ENCODE results near the gene JMJD1C.

JMJD1C gene

DNA sequence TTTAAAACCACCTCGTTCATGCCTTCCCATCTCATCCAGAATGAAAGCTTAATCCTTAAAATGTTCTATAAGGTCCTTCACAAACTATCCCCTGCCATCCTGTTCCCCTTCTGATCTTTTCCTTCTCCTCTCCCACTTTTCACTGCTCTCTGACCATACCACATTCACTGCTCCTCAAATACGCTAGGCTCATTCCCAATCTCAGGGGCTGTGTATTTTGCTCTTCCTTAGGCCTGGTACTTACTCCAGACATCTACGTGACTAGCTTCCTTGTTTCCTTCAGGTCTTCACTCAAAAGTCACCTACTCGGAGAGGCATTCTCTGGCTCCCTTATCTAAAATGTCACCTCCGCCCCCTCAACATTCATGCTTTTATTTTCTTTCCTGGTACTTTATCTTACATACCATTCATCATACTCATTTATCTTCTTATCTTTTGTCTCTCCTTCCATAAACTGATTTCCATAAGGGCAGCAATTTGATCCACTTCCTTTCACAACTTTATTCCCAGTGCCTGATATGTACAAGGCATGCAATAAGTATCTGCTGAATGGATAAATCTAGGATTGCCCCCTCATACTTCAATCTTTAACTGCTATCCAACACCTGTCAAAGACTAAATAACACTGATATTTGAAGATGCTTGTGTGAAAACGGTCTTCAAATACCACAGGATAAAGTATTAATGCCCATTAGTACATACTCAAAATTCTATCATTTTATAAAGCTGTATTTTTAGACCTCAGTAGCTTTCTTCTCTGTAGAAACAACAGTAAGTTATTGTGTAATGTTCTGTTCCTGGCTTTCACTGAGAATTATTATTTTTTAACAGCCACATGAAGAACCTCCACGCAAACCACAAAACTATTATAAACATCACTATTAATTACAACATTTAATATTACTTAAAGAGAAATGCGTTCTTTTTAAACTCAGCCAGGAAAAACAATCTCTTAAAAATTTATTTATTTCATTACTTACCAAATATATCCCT is 27.0 kb downstream of the JMJD1C start:
- no peak overlapping the region for H3K14ac ChIP-seq (ENCODE audit: low read length in 2 of 2)
- H2AK5ac ChIP-seq (ENCODE audit: low read length, severe bottlenecking), result no peak overlapping the region
- no peak overlapping the region for H4K91ac ChIP-seq (ENCODE audit: low read length)
- no peak overlapping the region for H2BK15ac ChIP-seq (ENCODE audit: low read depth, poor library complexity, severe bottlenecking)
- H3K9ac ChIP-seq (ENCODE audit: low read length), result no peak overlapping the region
- H3K4me2 ChIP-seq (ENCODE audit: low read length, poor library complexity, severe bottlenecking), result no peak overlapping the region
- H3K4me3 ChIP-seq (ENCODE audit: insufficient read depth in 1 of 2, low read depth in 1 of 2, low read length in 2 of 2), result no peak overlapping the region
- 86% methylated on average over 7 of the region's 8 CpGs for WGBS
- peaks cover 0 to 3% of the 10 kb centered on the region in 2 experiments for H3K36me3 ChIP-seq (ENCODE audit: control insufficient read depth in 1 of 2, insufficient read depth in 2 of 2, low read depth in 1 of 2, low read length in 2 of 2)
- no peaks in the 10 kb centered on the region for H3K27me3 ChIP-seq (ENCODE audit: control insufficient read depth in 1 of 2, insufficient read depth in 1 of 2, low read length in 2 of 2)
- H2AFZ ChIP-seq (ENCODE audit: low read depth, low read length), result no peak overlapping the region
- H3K18ac ChIP-seq (ENCODE audit: low read depth in 1 of 2, low read length in 2 of 2), result no peak overlapping the region
- H3K79me1 ChIP-seq (replicated peaks; ENCODE audit: low read length, poor library complexity, severe bottlenecking), result peaks cover 13% of the 10 kb centered on the region
- H2BK12ac ChIP-seq (ENCODE audit: low read length in 2 of 2), result peak overlapping the region in 1 of 2 experiments; percentile 56
- H4K8ac ChIP-seq (ENCODE audit: low read length), result no peak overlapping the region
- no peak overlapping the region for H3K27ac ChIP-seq (ENCODE audit: low read length, poor library complexity, severe bottlenecking)
- DNase-seq, result no peak
- no peak overlapping the region for H2BK120ac ChIP-seq (ENCODE audit: low read depth, low read length)
- H3K23ac ChIP-seq (ENCODE audit: low read length in 2 of 2), result no peak overlapping the region
- no peak overlapping the region for H3K4ac ChIP-seq (ENCODE audit: low read depth in 1 of 2, low read length in 2 of 2)
- no peaks in the 10 kb centered on the region for H3K4me1 ChIP-seq (ENCODE audit: control insufficient read depth, insufficient read depth, low read depth, low read length)
- no peaks in the 10 kb centered on the region for H3K9me3 ChIP-seq (ENCODE audit: control insufficient read depth, low read length)
- no peak overlapping the region for H2BK5ac ChIP-seq (ENCODE audit: low read depth, low read length, poor library complexity, severe bottlenecking)

DNA sequence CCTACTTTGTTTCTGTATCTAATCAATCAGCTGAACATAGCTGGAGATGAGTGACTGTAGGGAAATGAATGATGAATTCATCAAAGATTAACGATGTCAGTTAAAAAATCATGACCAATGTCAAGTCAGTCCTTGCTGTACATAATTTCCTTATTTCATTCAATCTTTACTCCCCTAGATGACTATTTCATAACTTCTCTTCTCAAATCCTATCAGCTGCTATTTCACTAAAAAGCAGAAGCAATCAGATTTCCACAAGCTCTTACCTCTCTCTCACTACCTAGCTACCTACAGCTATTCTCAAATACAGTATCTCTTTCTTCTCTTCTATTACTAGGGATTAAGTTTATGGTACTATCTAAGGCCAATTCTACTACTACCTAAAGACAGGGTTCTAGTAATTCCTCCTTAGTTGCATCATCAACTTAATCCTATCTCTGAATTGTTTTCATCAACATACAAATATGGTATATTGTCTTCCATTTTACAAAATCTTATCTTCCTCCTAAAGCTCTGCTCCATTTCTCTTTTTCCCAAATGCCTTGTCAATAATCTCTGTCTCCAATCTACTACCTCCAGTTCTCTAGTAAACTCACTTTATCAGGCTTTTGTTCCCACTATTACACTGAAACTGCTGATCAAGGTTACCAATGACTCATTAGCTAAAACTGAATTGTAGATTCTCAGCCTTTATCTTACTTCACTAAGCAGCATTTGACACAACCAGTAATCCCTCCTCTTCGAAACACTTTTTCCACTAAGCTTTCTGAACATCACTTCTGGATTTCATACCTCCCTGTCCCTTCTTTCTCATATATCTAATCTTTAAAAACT is 28.4 kb downstream of the JMJD1C start:
- Histone ChIP-seq H2BK15ac (ENCODE audit: low read depth, poor library complexity, severe bottlenecking) (no peak overlapping the region), H3K23ac (ENCODE audit: low read length in 2 of 2) (no peak overlapping the region), H3K14ac (ENCODE audit: low read length in 2 of 2) (no peak overlapping the region), H4K91ac (ENCODE audit: low read length) (no peak overlapping the region), H2AFZ (ENCODE audit: low read depth, low read length) (no peak overlapping the region), H2BK5ac (ENCODE audit: low read depth, low read length, poor library complexity, severe bottlenecking) (no peak overlapping the region), H3K79me1 (replicated peaks; ENCODE audit: low read length, poor library complexity, severe bottlenecking) (peaks cover 8% of the 10 kb centered on the region), H3K4ac (ENCODE audit: low read depth in 1 of 2, low read length in 2 of 2) (no peak overlapping the region), H3K9me3 (ENCODE audit: control insufficient read depth, low read length) (no peaks in the 10 kb centered on the region), H3K36me3 (ENCODE audit: control insufficient read depth in 1 of 2, insufficient read depth in 2 of 2, low read depth in 1 of 2, low read length in 2 of 2) (no peaks in the 10 kb centered on the region), H2BK12ac (ENCODE audit: low read length in 2 of 2) (no peak overlapping the region), H3K4me2 (ENCODE audit: low read length, poor library complexity, severe bottlenecking) (no peak overlapping the region), H3K4me3 (ENCODE audit: insufficient read depth in 1 of 2, low read depth in 1 of 2, low read length in 2 of 2) (no peak overlapping the region), H3K4me1 (ENCODE audit: control insufficient read depth, insufficient read depth, low read depth, low read length) (no peaks in the 10 kb centered on the region), H3K27me3 (ENCODE audit: control insufficient read depth in 1 of 2, insufficient read depth in 1 of 2, low read length in 2 of 2) (no peaks in the 10 kb centered on the region), H3K18ac (ENCODE audit: low read depth in 1 of 2, low read length in 2 of 2) (no peak overlapping the region), H3K27ac (ENCODE audit: low read length, poor library complexity, severe bottlenecking) (no peak overlapping the region), H4K8ac (ENCODE audit: low read length) (no peak overlapping the region), H2BK120ac (ENCODE audit: low read depth, low read length) (no peak overlapping the region), H2AK5ac (ENCODE audit: low read length, severe bottlenecking) (no peak overlapping the region), H3K9ac (ENCODE audit: low read length) (no peak overlapping the region)
- peak; percentile 49 for DNase-seq
- WGBS, result 91% methylated on average over 2 of the region's 2 CpGs

DNA sequence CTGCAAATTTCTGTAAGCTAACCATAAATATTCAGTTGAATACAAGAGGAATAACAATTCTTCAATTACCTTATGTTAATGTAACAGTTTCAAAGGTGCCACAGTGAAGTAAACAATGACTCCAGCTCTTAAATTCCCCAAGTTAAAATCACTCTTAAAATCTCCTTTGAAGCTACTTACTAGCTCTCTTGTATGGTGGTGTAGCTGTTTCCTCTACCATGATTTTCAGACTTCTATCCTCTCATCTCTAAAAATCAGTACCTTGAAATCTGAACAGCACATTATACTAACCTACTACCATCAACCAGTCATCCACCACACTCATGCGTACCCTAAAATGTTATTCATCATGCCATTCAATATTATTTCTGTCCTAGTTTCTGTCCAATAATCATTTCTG is 29.6 kb downstream of the JMJD1C start:
- no peak overlapping the region for H2AFZ ChIP-seq (ENCODE audit: low read depth, low read length)
- no peak for DNase-seq
- no peak overlapping the region for H2BK5ac ChIP-seq (ENCODE audit: low read depth, low read length, poor library complexity, severe bottlenecking)

More for the DNA sequence above, 29.6 kb downstream of the JMJD1C start:
- Histone ChIP-seq H2BK15ac (ENCODE audit: low read depth, poor library complexity, severe bottlenecking) (no peak overlapping the region), H3K4me1 (ENCODE audit: control insufficient read depth, insufficient read depth, low read depth, low read length) (no peaks in the 10 kb centered on the region), H4K91ac (ENCODE audit: low read length) (no peak overlapping the region), H3K23ac (ENCODE audit: low read length in 2 of 2) (no peak overlapping the region), H3K18ac (ENCODE audit: low read depth in 1 of 2, low read length in 2 of 2) (no peak overlapping the region), H3K9ac (ENCODE audit: low read length) (no peak overlapping the region), H3K4me2 (ENCODE audit: low read length, poor library complexity, severe bottlenecking) (no peak overlapping the region), H3K4me3 (ENCODE audit: insufficient read depth in 1 of 2, low read depth in 1 of 2, low read length in 2 of 2) (no peak overlapping the region), H2BK120ac (ENCODE audit: low read depth, low read length) (no peak overlapping the region), H3K4ac (ENCODE audit: low read depth in 1 of 2, low read length in 2 of 2) (no peak overlapping the region), H3K36me3 (ENCODE audit: control insufficient read depth in 1 of 2, insufficient read depth in 2 of 2, low read depth in 1 of 2, low read length in 2 of 2) (no peaks in the 10 kb centered on the region), H3K9me3 (ENCODE audit: control insufficient read depth, low read length) (no peaks in the 10 kb centered on the region), H2AK5ac (ENCODE audit: low read length, severe bottlenecking) (no peak overlapping the region), H3K79me1 (replicated peaks; ENCODE audit: low read length, poor library complexity, severe bottlenecking) (peaks cover 11% of the 10 kb centered on the region), H4K8ac (ENCODE audit: low read length) (no peak overlapping the region), H3K14ac (ENCODE audit: low read length in 2 of 2) (no peak overlapping the region), H3K27me3 (ENCODE audit: control insufficient read depth in 1 of 2, insufficient read depth in 1 of 2, low read length in 2 of 2) (no peaks in the 10 kb centered on the region), H2BK12ac (ENCODE audit: low read length in 2 of 2) (no peak overlapping the region), H3K27ac (ENCODE audit: low read length, poor library complexity, severe bottlenecking) (no peak overlapping the region)
- 100% methylated on average over 1 of the region's 1 CpG for WGBS
